IMR-90 (cell line): ENCODE results near the gene ANO4. TPM values are rescaled to one million over a fixed set of nuclear protein-coding genes. Genes with fewer than 3 reads are reported as not detected.

Source experiments
- ATAC-seq: fragments of 200-7000 bp; cut with Tn5 transposase; 2 replicates; pipeline ENCODE4 v1.9.1; 2020; ENCODE audit warnings: low read depth, mild to moderate bottlenecking, moderate library complexity
- BruUV-seq: library from RNA; stranded (reverse); fragments of 400-500 nt; replicated peaks from 2 replicates; lab custom pipeline; 2021; lab: Mats Ljungman, UMichigan
- CTCF ChIA-PET: fragments of 300-600 bp; formaldehyde crosslinking; extraction: SDS; loops from one replicate; lab custom pipeline; 2021; ENCODE audit warnings: antibody characterized with exemption; lab: Yijun Ruan, JAX
- POLR2A ChIA-PET: fragments of 300-600 bp; sonication (Branson Sonifier 250); formaldehyde crosslinking; loops from one replicate; lab custom pipeline; 2022; ENCODE audit warnings: antibody characterized with exemption; ENCODE audit not compliant: unreplicated experiment; lab: Charles Lee
- DNase-seq: peaks from one replicate; pipeline ENCODE4 v3.0.0; 2013
- H2AFZ ChIP-seq: replicated peaks from 2 replicates; pipeline ENCODE3; 2013; ENCODE audit warnings: low read length, mild to moderate bottlenecking; ENCODE audit not compliant: poor library complexity
- H2AK5ac ChIP-seq: 2 replicates; pipeline ENCODE4 v1.6.1; 2013; ENCODE audit warnings: low read depth, low read length, inconsistent platforms
- H2AK9ac ChIP-seq: replicated peaks from 2 replicates; pipeline ENCODE3; 2013; ENCODE audit warnings: mild to moderate bottlenecking, low read depth, low read length, moderate library complexity; ENCODE audit not compliant: poor library complexity
- H2BK120ac ChIP-seq: 2 replicates; pipeline ENCODE4 v1.6.1; 2013; ENCODE audit warnings: low read depth, low read length, inconsistent platforms
- H2BK15ac ChIP-seq: 3 replicates; pipeline ENCODE4 v1.6.1; 2013; ENCODE audit warnings: low read depth, low read length, inconsistent platforms
- H2BK20ac ChIP-seq: 2 replicates; pipeline ENCODE4 v1.6.1; 2013; ENCODE audit warnings: low read depth, mild to moderate bottlenecking, inconsistent platforms, low read length, moderate library complexity
- H2BK5ac ChIP-seq: 2 replicates; pipeline ENCODE4 v1.6.1; 2013; ENCODE audit warnings: mild to moderate bottlenecking, low read depth, low read length, inconsistent platforms; ENCODE audit not compliant: poor library complexity, severe bottlenecking
- H3K14ac ChIP-seq: replicated peaks from 2 replicates; pipeline ENCODE4 v1.6.1; 2013; ENCODE audit warnings: low read depth, low read length, inconsistent platforms
- H3K18ac ChIP-seq: 2 replicates; pipeline ENCODE4 v1.6.1; 2013; ENCODE audit warnings: low read depth, low read length, control low read depth
- H3K23ac ChIP-seq: 2 replicates; pipeline ENCODE4 v1.6.1; 2013; ENCODE audit warnings: low read depth, low read length, inconsistent platforms
- H3K27ac ChIP-seq: 2 replicates; pipeline ENCODE4 v1.5.1; 2013; ENCODE audit warnings: mild to moderate bottlenecking, control low read depth, low read length; ENCODE audit not compliant: insufficient read depth
- H3K27me3 ChIP-seq: 2 replicates; pipeline ENCODE4 v1.6.1; 2013; ENCODE audit warnings: low read length; ENCODE audit not compliant: control insufficient read depth, insufficient read depth
- H3K36me3 ChIP-seq: 2 replicates; pipeline ENCODE4 v1.6.1; 2013; ENCODE audit warnings: low read length, mixed read lengths; ENCODE audit not compliant: control insufficient read depth, insufficient read depth
- H3K4ac ChIP-seq: 2 replicates; pipeline ENCODE4 v1.6.1; 2013; ENCODE audit warnings: low read depth, low read length, inconsistent platforms
- H3K4me1 ChIP-seq: 2 replicates; pipeline ENCODE4 v1.6.1; 2013; ENCODE audit warnings: low read length, mixed read lengths; ENCODE audit not compliant: control insufficient read depth, insufficient read depth
- H3K4me2 ChIP-seq: 2 replicates; pipeline ENCODE4 v1.6.1; 2013; ENCODE audit warnings: low read depth, mild to moderate bottlenecking, control low read depth, low read length, moderate library complexity
- H3K4me3 ChIP-seq: 2 replicates; pipeline ENCODE4 v1.5.1; 2013; ENCODE audit warnings: low read depth, mild to moderate bottlenecking, control low read depth, low read length, moderate library complexity; ENCODE audit not compliant: insufficient read depth
- H3K56ac ChIP-seq: 2 replicates; pipeline ENCODE4 v1.6.1; 2013; ENCODE audit warnings: low read length, inconsistent platforms; ENCODE audit not compliant: insufficient read depth; ENCODE audit errors: extremely low read depth
- H3K79me1 ChIP-seq, 2 experiments: 2 replicates each; pipeline ENCODE4 v1.6.1; 2013; ENCODE audit warnings: low read length in 2 of 2, inconsistent platforms in 1 of 2, low read depth in 1 of 2
- H3K9ac ChIP-seq: 2 replicates; pipeline ENCODE4 v1.6.1; 2013; ENCODE audit warnings: low read depth, low read length, control low read depth
- H3K9me1 ChIP-seq: 2 replicates; pipeline ENCODE4 v1.6.1; 2013; ENCODE audit warnings: low read length, inconsistent platforms; ENCODE audit not compliant: insufficient read depth
- H3K9me3 ChIP-seq: 2 replicates; pipeline ENCODE4 v1.6.1; 2013; ENCODE audit warnings: low read length; ENCODE audit not compliant: control insufficient read depth, insufficient read depth
- H4K20me1 ChIP-seq: 2 replicates; pipeline ENCODE4 v1.6.1; 2013; ENCODE audit warnings: low read length, inconsistent platforms; ENCODE audit not compliant: insufficient read depth
- H4K5ac ChIP-seq: 2 replicates; pipeline ENCODE4 v1.6.1; 2013; ENCODE audit warnings: mild to moderate bottlenecking, low read depth, low read length, control low read depth
- H4K8ac ChIP-seq, 2 experiments: 2 replicates each; pipeline ENCODE4 v1.6.1; 2013; ENCODE audit warnings: low read depth in 2 of 2, low read length in 2 of 2, control low read depth in 1 of 2, inconsistent platforms in 1 of 2
- H4K91ac ChIP-seq: 2 replicates; pipeline ENCODE4 v1.6.1; 2013; ENCODE audit warnings: low read depth, low read length, inconsistent platforms; ENCODE audit not compliant: insufficient read depth
- BHLHE40 ChIP-seq: fragments of 150-350 bp; IDR thresholded peaks from 2 replicates; pipeline ENCODE4 v1.6.1; 2016; ENCODE audit warnings: mild to moderate bottlenecking, low read depth, low read length
- CEBPB ChIP-seq: IDR thresholded peaks from 2 replicates; pipeline ENCODE4 v1.6.1; 2012; ENCODE audit warnings: low read depth, low read length, improper control_type of control experiment
- CHD1 ChIP-seq: IDR thresholded peaks from 2 replicates; pipeline ENCODE4 v1.6.1; 2012; ENCODE audit warnings: low read depth, low read length, improper control_type of control experiment
- CTCF ChIP-seq: conservative IDR thresholded peaks from 2 replicates; pipeline ENCODE4 v1.5.1; 2012; ENCODE audit warnings: mild to moderate bottlenecking, low read depth, low read length, improper control_type of control experiment
- ELK1 ChIP-seq: fragments of 150-350 bp; IDR thresholded peaks from 2 replicates; pipeline ENCODE4 v1.6.1; 2016; ENCODE audit warnings: low read depth, mild to moderate bottlenecking, low read length, moderate library complexity, borderline replicate concordance
- FOS ChIP-seq: fragments of 150-350 bp; IDR thresholded peaks from 2 replicates; pipeline ENCODE4 v1.6.1; 2016; ENCODE audit warnings: low read depth, low read length
- MAFK ChIP-seq: IDR thresholded peaks from 2 replicates; pipeline ENCODE4 v1.6.1; 2012; ENCODE audit warnings: low read depth, low read length, improper control_type of control experiment
- MAZ ChIP-seq: IDR thresholded peaks from 2 replicates; pipeline ENCODE4 v1.6.1; 2012; ENCODE audit warnings: low read depth, mild to moderate bottlenecking, low read length, improper control_type of control experiment, moderate library complexity, borderline replicate concordance
- MXI1 ChIP-seq: IDR thresholded peaks from 2 replicates; pipeline ENCODE4 v1.6.1; 2012; ENCODE audit warnings: low read depth, mild to moderate bottlenecking, low read length, moderate library complexity, borderline replicate concordance
- NFE2L2 ChIP-seq: fragments of 150-350 bp; IDR thresholded peaks from 2 replicates; pipeline ENCODE4 v1.6.1; 2016; ENCODE audit warnings: low read depth, mild to moderate bottlenecking, low read length
- POLR2A ChIP-seq: IDR thresholded peaks from 2 replicates; pipeline ENCODE4 v1.6.1; 2012; ENCODE audit warnings: mild to moderate bottlenecking, low read depth, low read length
- RAD21 ChIP-seq: IDR thresholded peaks from 2 replicates; pipeline ENCODE4 v1.6.1; 2012; ENCODE audit warnings: low read length, improper control_type of control experiment
- RCOR1 ChIP-seq: IDR thresholded peaks from 2 replicates; pipeline ENCODE4 v1.6.1; 2012; ENCODE audit warnings: mild to moderate bottlenecking, low read length, improper control_type of control experiment; ENCODE audit not compliant: insufficient replicate concordance
- RFX5 ChIP-seq: IDR thresholded peaks from 2 replicates; pipeline ENCODE4 v1.8.0; 2012; ENCODE audit warnings: low read depth, mild to moderate bottlenecking, low read length, moderate library complexity
- SMC3 ChIP-seq: fragments of 150-350 bp; IDR thresholded peaks from 2 replicates; pipeline ENCODE4 v1.6.1; 2016; ENCODE audit warnings: low read depth, mild to moderate bottlenecking, antibody characterized with exemption, low read length, moderate library complexity
- USF2 ChIP-seq: fragments of 150-350 bp; IDR thresholded peaks from 2 replicates; pipeline ENCODE4 v1.6.1; 2017; ENCODE audit warnings: mild to moderate bottlenecking, antibody characterized with exemption, low read length, low read depth
- WGBS, 2 experiments: methylation state at CpG; one replicate each; pipeline versions ENCODE4 v1.1.5 to v1.1.7; 2013; ENCODE audit warnings: missing lambda C conversion rate in 2 of 2; ENCODE audit not compliant: insufficient read length in 1 of 2; ENCODE audit errors: extremely low coverage in 2 of 2; 5-methylcytosine and 5-hydroxymethylcytosine counted together
- dilution Hi-C: fragments of 300-500 bp; cut with HindIII; formaldehyde crosslinking; loops from one replicate; pipeline ENCODE4 v1.14.3; 2018; ENCODE audit warnings: low sequenced_read_pairs; ENCODE audit not compliant: unreplicated experiment
- in situ Hi-C: fragments of 300-500 bp; cut with MboI; formaldehyde crosslinking; loops from 3 replicates; pipeline ENCODE4 v1.14.3; 2019; ENCODE audit warnings: low sequenced_read_pairs, inconsistent platforms, mixed read lengths
- intact Hi-C: fragments of 100-400 bp; cut with micrococcal nuclease; formaldehyde crosslinking; loops from 2 replicates; pipeline ENCODE4 v1.10.0; 2022
- polyA plus RNA-seq, 3 experiments: library from polyadenylated mRNA; depleted of rRNA; stranded (reverse); fragments of >200 nt; gene quantifications; 2 replicates each; pipeline ENCODE4 v1.2.3, GENCODE V29; 2012; ENCODE audit warnings: low replicate concordance in 1 of 3
- total RNA-seq: library from RNA; depleted of rRNA; stranded (reverse); fragments of >200 nt; gene quantifications from 2 replicates; pipeline ENCODE4 v1.2.3, GENCODE V29; 2012

Gene ANO4
- total and polyA plus RNA-seq, 2 of the 4 experiments (the other 2 are of a cell fraction): 4.7 to 10.2 TPM

GRCh38 chr12:100962086-100962712, 167.6 kb downstream of the ANO4 start:
- H3K56ac ChIP-seq: no peak overlapping the region
- H3K23ac ChIP-seq: no peak overlapping the region
- no peaks in the 10 kb centered on the region for H4K20me1 ChIP-seq
- H3K27me3 ChIP-seq: no peaks in the 10 kb centered on the region
- no peak overlapping the region for H3K4me3 ChIP-seq
- intact Hi-C loops: no loop called here
- DNase-seq: no peak
- peaks cover 3% of the 10 kb centered on the region; the same call in 1 of the 2 replicates for H3K9me1 ChIP-seq
- ATAC-seq: no peak
- ChIA-PET CTCF (interaction anchor here (1.4 kb wide), 1 partner anchor 25 kb away, joined by 3 read pairs; no protein-coding TSS in a partner anchor), POLR2A (no interaction called here)
- H2BK120ac ChIP-seq: no peak overlapping the region
- in situ Hi-C loops: no loop called here
- TF ChIP-seq MXI1: no peak
- TF ChIP-seq CTCF: no peak
- TF ChIP-seq RCOR1: no peak
- TF ChIP-seq ELK1: no peak
- no peak for TF ChIP-seq RAD21
- no peak for TF ChIP-seq RFX5
- TF ChIP-seq FOS: no peak
- TF ChIP-seq CHD1: no peak
- TF ChIP-seq SMC3: no peak
- TF ChIP-seq POLR2A: no peak
- no peak for TF ChIP-seq BHLHE40
- no peak for TF ChIP-seq NFE2L2
- no peak for TF ChIP-seq MAFK
- no peak for TF ChIP-seq USF2
- TF ChIP-seq CEBPB: no peak
- TF ChIP-seq MAZ: no peak
- H3K18ac ChIP-seq: no peak overlapping the region
- H3K14ac ChIP-seq: no peak overlapping the region
- H3K9me3 ChIP-seq: no peaks in the 10 kb centered on the region
- no peak overlapping the region for H3K27ac ChIP-seq
- no peak overlapping the region for H2BK20ac ChIP-seq
- H3K4me2 ChIP-seq: no peak overlapping the region
- dilution Hi-C loops: no loop called here
- no peak overlapping the region for H2BK5ac ChIP-seq
- no peak overlapping the region for H4K8ac ChIP-seq
- no peak overlapping the region for H3K9ac ChIP-seq
- H2AK5ac ChIP-seq: no peak overlapping the region
- H3K4me1 ChIP-seq: 0 out of 2 replicates have a peak, but pooled peaks cover 2% of the 10 kb centered on the region
- no TSS peak for BruUV-seq
- H2AFZ ChIP-seq: no peak overlapping the region
- H3K79me1 ChIP-seq: no peaks in the 10 kb centered on the region
- H3K36me3 ChIP-seq: peaks cover under 1% of the 10 kb centered on the region; the same call in 1 of the 2 replicates
- H4K91ac ChIP-seq: no peak overlapping the region
- H2AK9ac ChIP-seq: no peak overlapping the region
- no peak overlapping the region for H3K4ac ChIP-seq
- WGBS, 2 experiments: no CpG with 5 or more reads among the region's 5 CpGs
- H2BK15ac ChIP-seq: no peak overlapping the region
- H4K5ac ChIP-seq: no peak overlapping the region
